Liver (tissue), 9 donors: ENCODE data around the gene SFXN5. TPM values are rescaled to one million over a fixed set of nuclear protein-coding genes. Genes with fewer than 3 reads are reported as not detected.

Experiments used
- DNase-seq: peaks from one replicate; pipeline ENCODE4 v3.0.0-alpha.2; 2017; ENCODE audit warnings: low spot score
- H3K27ac ChIP-seq, 2 donors: one replicate each; pipeline ENCODE4 v1.7.0; 2013; ENCODE audit warnings: inconsistent platforms in 2 of 2, low read length in 2 of 2, control low read depth in 1 of 2, low read depth in 1 of 2, mild to moderate bottlenecking in 1 of 2
- H3K27me3 ChIP-seq, 4 donors: one replicate each; pipeline versions ENCODE4 v1.6.1 to v1.7.0; 2013; ENCODE audit warnings: low read length in 3 of 4, inconsistent platforms in 1 of 4, mild to moderate bottlenecking in 1 of 4, moderate library complexity in 1 of 4; ENCODE audit not compliant: control insufficient read depth in 4 of 4, insufficient read depth in 4 of 4
- H3K36me3 ChIP-seq, 4 donors: one replicate each; pipeline versions ENCODE4 v1.6.1 to v1.7.0; 2013; ENCODE audit warnings: low read length in 3 of 4, mild to moderate bottlenecking in 3 of 4, low read depth in 1 of 4, moderate library complexity in 1 of 4; ENCODE audit not compliant: control insufficient read depth in 4 of 4, insufficient read depth in 3 of 4
- H3K4me1 ChIP-seq, 4 donors: one replicate each; pipeline versions ENCODE4 v1.6.1 to v1.7.0; 2013; ENCODE audit warnings: low read length in 3 of 4, mild to moderate bottlenecking in 3 of 4, moderate library complexity in 1 of 4; ENCODE audit not compliant: control insufficient read depth in 4 of 4, insufficient read depth in 4 of 4
- H3K4me3 ChIP-seq, 3 donors: one replicate each; pipeline versions ENCODE4 v1.6.1 to v1.7.0; 2013; ENCODE audit warnings: low read length in 3 of 3, control low read depth in 1 of 3, low read depth in 1 of 3, mild to moderate bottlenecking in 1 of 3
- H3K9ac ChIP-seq, 2 donors: one replicate each; pipeline ENCODE4 v1.7.0; 2013; ENCODE audit warnings: low read length in 2 of 2, mild to moderate bottlenecking in 2 of 2, moderate library complexity in 2 of 2, control low read depth in 1 of 2, low read depth in 1 of 2
- H3K9me3 ChIP-seq, 4 donors: one replicate each; pipeline versions ENCODE4 v1.6.1 to v1.7.0; 2013; ENCODE audit warnings: low read length in 3 of 4; ENCODE audit not compliant: control insufficient read depth in 4 of 4
- ATF3 ChIP-seq: IDR thresholded peaks from 2 replicates; pipeline ENCODE4 v1.6.1; 2016; ENCODE audit warnings: antibody characterized with exemption
- CTCF ChIP-seq: fragments of 150-350 bp; IDR thresholded peaks from 2 replicates; pipeline ENCODE4 v1.5.1; 2017; ENCODE audit warnings: improper control_type of control experiment, low read depth, low read length; ENCODE audit not compliant: missing input control
- EGR1 ChIP-seq, 2 donors: IDR thresholded peaks; 2 replicates each; pipeline ENCODE4 v1.6.1; 2016 to 2018; ENCODE audit warnings: antibody characterized with exemption in 2 of 2, low read depth in 2 of 2
- FOXA1 ChIP-seq: IDR thresholded peaks from 2 replicates; pipeline ENCODE4 v1.6.1; 2016; ENCODE audit warnings: antibody characterized with exemption
- FOXA2 ChIP-seq: IDR thresholded peaks from 2 replicates; pipeline ENCODE4 v1.6.1; 2016; ENCODE audit warnings: antibody characterized with exemption
- GABPA ChIP-seq, 2 donors: IDR thresholded peaks in 1 of 2; conservative IDR thresholded peaks in 1 of 2; 2 replicates each; pipeline ENCODE4 v1.6.1; 2016; ENCODE audit warnings: antibody characterized with exemption in 2 of 2, mild to moderate bottlenecking in 1 of 2, moderate library complexity in 1 of 2
- HNF4A ChIP-seq, 2 donors: conservative IDR thresholded peaks; 2 replicates each; pipeline ENCODE4 v1.6.1; 2016; ENCODE audit warnings: antibody characterized with exemption in 2 of 2, mild to moderate bottlenecking in 2 of 2
- HNF4G ChIP-seq: IDR thresholded peaks from 2 replicates; pipeline ENCODE4 v1.6.1; 2016; ENCODE audit warnings: antibody characterized with exemption
- JUND ChIP-seq, 2 donors: IDR thresholded peaks; 2 replicates each; pipeline ENCODE4 v1.6.1; 2016; ENCODE audit warnings: antibody characterized with exemption in 2 of 2
- MAX ChIP-seq: IDR thresholded peaks from 2 replicates; pipeline ENCODE4 v1.6.1; 2016; ENCODE audit warnings: antibody characterized with exemption
- RAD21 ChIP-seq, 2 donors: IDR thresholded peaks; 2 replicates each; pipeline ENCODE4 v1.6.1; 2016; ENCODE audit warnings: antibody characterized with exemption in 2 of 2, mild to moderate bottlenecking in 2 of 2
- REST ChIP-seq: IDR thresholded peaks from 2 replicates; pipeline ENCODE4 v1.6.1; 2016; ENCODE audit warnings: antibody characterized with exemption, mild to moderate bottlenecking
- RXRA ChIP-seq, 2 donors: IDR thresholded peaks; 2 replicates each; pipeline ENCODE4 v1.6.1; 2017 to 2018; ENCODE audit warnings: antibody characterized with exemption in 2 of 2, mild to moderate bottlenecking in 1 of 2
- SP1 ChIP-seq: IDR thresholded peaks from 2 replicates; pipeline ENCODE4 v1.6.1; 2018; ENCODE audit warnings: antibody characterized with exemption, mild to moderate bottlenecking
- TAF1 ChIP-seq: conservative IDR thresholded peaks from 2 replicates; pipeline ENCODE4 v1.6.1; 2016; ENCODE audit warnings: antibody characterized with exemption, mild to moderate bottlenecking
- YY1 ChIP-seq: IDR thresholded peaks from 2 replicates; pipeline ENCODE4 v1.6.1; 2016; ENCODE audit warnings: antibody characterized with exemption, mild to moderate bottlenecking
- ZBTB33 ChIP-seq: IDR thresholded peaks from 2 replicates; pipeline ENCODE4 v1.6.1; 2016; ENCODE audit warnings: antibody characterized with exemption
- WGBS: extraction: QIAGEN DNeasy Blood & Tissue Kit; methylation state at CpG from one replicate; pipeline ENCODE4 v1.1.7; 2013; 5-methylcytosine and 5-hydroxymethylcytosine counted together
- polyA plus RNA-seq, 2 donors: library from polyadenylated mRNA; stranded (reverse) in 1 of 2; unstranded in 1 of 2; fragments of 200-250 nt in 1 of 2; fragments of >200 nt in 1 of 2; fragmentation: Nextera tagmentation in 1 of 2; extraction: Ambion mirVana in 1 of 2; gene quantifications; one replicate each; pipeline versions ENCODE4 v1.2.1 to v1.2.3, GENCODE V29; 2013 to 2015
- total RNA-seq, 2 donors: library from RNA; depleted of rRNA; stranded (reverse); fragments of >200 nt; gene quantifications; one replicate each; pipeline ENCODE4 v1.2.3, GENCODE V29; 2014
- donor health status: healthy.
- donor health status: healthy.
- donor health status: healthy.
- donor health status: healthy.
- donor health status: healthy.

The SFXN5 gene
- total and polyA plus RNA-seq, 4 donors, result 23.3 to 58.2 (median 29.5) TPM

- Histone ChIP-seq H3K36me3 (peaks cover 0 to 1% (median 0%) of the 10 kb centered on the region in 4 donors), H3K9ac (no peak overlapping the region), H3K4me1 (peaks cover 0 to 7% (median 2%) of the 10 kb centered on the region in 4 donors), H3K4me3 (no peak overlapping the region), H3K27ac (no peak overlapping the region), H3K9me3 (no peaks in the 10 kb centered on the region), H3K27me3 (no peaks in the 10 kb centered on the region)
- no peak for TF ChIP-seq CTCF
- TF ChIP-seq SP1, result no peak
- no peak for TF ChIP-seq MAX
- TF ChIP-seq FOXA2, result no peak
- TF ChIP-seq HNF4A (conservative IDR thresholded peaks at IDR 0.05), result no peak
- no peak for TF ChIP-seq YY1
- TF ChIP-seq ZBTB33, result no peak
- no peak for TF ChIP-seq FOXA1
- WGBS, result 92% methylated on average over 16 of the region's 16 CpGs
- no peak for DNase-seq
These were observed 9.7 kb upstream of the SFXN5 start for GRCh38 chr2:73081181-73081671.

GRCh38 chr2:73080321-73081131 is 9.0 kb upstream of the SFXN5 start:
- Histone ChIP-seq H3K4me1 (peaks cover 0 to 7% (median 2%) of the 10 kb centered on the region in 4 donors), H3K4me3 (no peak overlapping the region), H3K36me3 (peaks cover 0 to 1% (median 0%) of the 10 kb centered on the region in 4 donors), H3K27me3 (no peaks in the 10 kb centered on the region), H3K9ac (no peak overlapping the region), H3K27ac (no peak overlapping the region), H3K9me3 (no peaks in the 10 kb centered on the region)
- DNase-seq, result no peak
- WGBS, result 86% methylated on average over 31 of the region's 31 CpGs
- TF ChIP-seq CTCF, result no peak
- no peak for TF ChIP-seq GABPA (IDR thresholded peaks at IDR 0.05 in 1 of 2, conservative IDR thresholded peaks at IDR 0.05 in 1 of 2)
- no peak for TF ChIP-seq ZBTB33
- no peak for TF ChIP-seq FOXA2
- no peak for TF ChIP-seq FOXA1
- TF ChIP-seq ATF3, result no peak
- no peak for TF ChIP-seq HNF4G
- TF ChIP-seq REST, result no peak
- TF ChIP-seq HNF4A (conservative IDR thresholded peaks at IDR 0.05), result no peak
- no peak for TF ChIP-seq SP1
- no peak for TF ChIP-seq JUND (IDR thresholded peaks at IDR 0.05)
- TF ChIP-seq TAF1, result no peak
- TF ChIP-seq MAX, result no peak
- no peak for TF ChIP-seq EGR1 (IDR thresholded peaks at IDR 0.05; ENCODE audit: low read depth in 2 of 2)
- TF ChIP-seq RXRA (IDR thresholded peaks at IDR 0.05), result no peak
- no peak for TF ChIP-seq YY1
- no peak for TF ChIP-seq RAD21 (IDR thresholded peaks at IDR 0.05)
